ENCODE data around the gene GRAPL.
"Not testable (repeated sequence)": the region's sequence is repeated elsewhere in the genome, so short reads cannot be mapped to it uniquely, and the experiment has no call there.

DNA sequence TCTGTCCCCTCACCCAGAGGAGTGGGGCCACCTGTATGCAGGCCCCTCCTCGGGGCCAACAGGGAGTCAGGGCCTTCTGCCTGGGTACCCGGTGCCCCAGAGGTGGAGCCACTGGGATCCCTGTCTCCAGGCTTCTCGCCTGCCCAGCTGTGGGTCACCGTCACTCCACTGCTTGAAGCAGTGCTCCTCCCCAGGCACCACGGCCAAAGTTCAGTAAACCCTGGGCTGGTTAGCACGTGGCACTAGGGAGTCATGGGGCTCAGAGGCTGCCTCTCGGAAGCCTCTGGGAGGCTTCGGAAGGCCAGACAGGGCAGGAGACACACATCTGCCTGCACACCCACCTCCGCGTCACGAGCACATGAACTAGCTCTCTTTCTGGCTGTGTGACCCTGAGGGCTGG lies 18.1 kb downstream of the GRAPL start:
- TF ChIP-seq POLR2A, TAF1, POLR2AphosphoS5, POU2F2 (IDR thresholded peaks at IDR 0.05; ENCODE audit: low read depth, low read length): not testable (repeated sequence)
